Fibroblast of villous mesenchyme (primary cell): ENCODE data around the gene KCNE5. TPM values are rescaled to one million over a fixed set of nuclear protein-coding genes. Genes with fewer than 3 reads are reported as not detected.

ENCODE experiments used
- DNase-seq: peaks from one replicate; pipeline ENCODE4 v3.0.0-alpha.2; 2010; ENCODE audit warnings: low read depth
- H3K4me3 ChIP-seq: 2 replicates; pipeline ENCODE4 v1.5.1; 2011; ENCODE audit warnings: low read depth, mild to moderate bottlenecking, low read length
- CTCF ChIP-seq: IDR thresholded peaks from 2 replicates; pipeline ENCODE4 v1.5.1; 2012; ENCODE audit warnings: low read depth, mild to moderate bottlenecking, low read length; ENCODE audit not compliant: insufficient read depth
- total RNA-seq: library from RNA; depleted of rRNA; stranded (reverse); fragments of >200 nt; gene quantifications from 2 replicates; pipeline ENCODE4 v1.2.3, GENCODE V29; 2012

Gene KCNE5
- total RNA-seq, 1 donor: not detected

DNA sequence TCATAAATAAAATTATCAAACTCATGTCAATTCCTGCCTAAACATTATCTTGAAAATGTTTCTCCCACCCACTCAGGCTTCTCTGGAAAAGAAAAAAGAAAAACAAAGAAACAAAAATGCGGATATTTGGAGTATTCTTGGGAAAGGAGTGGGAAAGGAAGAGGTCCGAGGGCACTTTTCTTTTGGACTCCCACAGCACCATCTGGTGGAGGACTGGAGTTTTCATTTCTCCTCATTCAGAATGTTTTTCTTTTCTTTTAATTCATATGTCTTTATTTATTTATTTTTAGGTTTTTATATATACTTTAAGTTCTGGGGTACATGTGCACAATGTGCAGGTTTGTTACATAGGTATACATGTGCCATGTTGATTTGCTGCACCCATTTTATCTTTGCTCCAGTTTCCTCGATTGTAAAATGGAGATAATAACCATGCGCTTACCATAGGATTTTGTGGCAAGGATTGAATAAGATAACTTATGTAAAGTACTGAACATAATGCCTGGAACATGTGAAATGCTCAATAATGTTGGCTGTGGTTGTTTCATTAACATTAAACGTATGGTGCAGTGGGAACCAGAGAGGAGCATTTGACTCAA, 8.0 kb upstream of the KCNE5 start:
- peak; percentile 25 for DNase-seq
- no peak overlapping the region for H3K4me3 ChIP-seq
- TF ChIP-seq CTCF: peak; percentile 54

GRCh38 chrX:109629310-109629709, 4.3 kb upstream of the KCNE5 start:
- no peak overlapping the region for H3K4me3 ChIP-seq
- DNase-seq: no peak
- no peak for TF ChIP-seq CTCF

DNA sequence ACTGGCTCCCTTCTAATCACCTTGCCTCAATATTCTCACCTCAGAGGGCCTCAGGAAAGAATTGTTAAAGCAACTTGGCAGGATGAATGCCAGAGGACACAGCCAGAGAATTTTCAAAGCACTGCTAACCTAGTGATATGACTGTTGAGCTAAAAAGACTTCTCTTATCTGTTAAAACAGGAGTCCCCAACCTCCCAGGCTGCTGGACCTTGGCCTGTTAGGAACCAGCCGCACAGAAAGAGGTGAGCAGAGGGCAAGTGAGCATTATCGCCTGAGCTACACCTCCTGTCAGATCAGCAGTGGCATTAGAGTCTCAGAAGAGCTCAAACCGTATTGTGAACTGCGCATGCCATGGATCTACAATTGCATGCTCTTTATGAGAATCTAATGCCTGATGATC, 1.7 kb upstream of the KCNE5 start:
- DNase-seq: no peak
- no peak overlapping the region for H3K4me3 ChIP-seq
- no peak for TF ChIP-seq CTCF

- no peak for TF ChIP-seq CTCF
- DNase-seq: no peak
- no peak overlapping the region for H3K4me3 ChIP-seq
Observed at GRCh38 chrX:109623997-109624396, 975 bp downstream of the KCNE5 start.

DNA sequence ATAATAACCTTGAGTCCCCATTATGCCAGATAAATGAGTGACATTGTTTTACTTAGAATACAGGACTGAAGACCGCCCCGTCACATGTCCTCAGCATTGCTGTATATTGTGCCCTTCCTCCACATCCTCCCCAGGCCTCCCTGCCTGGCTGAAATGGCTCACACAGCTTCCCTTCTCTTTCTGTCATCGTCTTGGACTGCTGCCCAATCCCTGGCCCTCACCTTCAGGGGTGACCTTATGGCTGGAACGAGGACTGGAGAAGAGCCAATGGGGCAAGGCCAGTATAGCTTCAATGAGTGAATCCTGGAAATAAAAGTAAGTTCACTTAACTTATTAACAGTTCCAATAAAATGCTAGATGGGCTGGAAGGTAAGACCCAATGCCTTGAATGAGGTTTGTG, 2.7 kb downstream of the KCNE5 start:
- DNase-seq: no peak
- TF ChIP-seq CTCF: no peak
- no peak overlapping the region for H3K4me3 ChIP-seq

DNA sequence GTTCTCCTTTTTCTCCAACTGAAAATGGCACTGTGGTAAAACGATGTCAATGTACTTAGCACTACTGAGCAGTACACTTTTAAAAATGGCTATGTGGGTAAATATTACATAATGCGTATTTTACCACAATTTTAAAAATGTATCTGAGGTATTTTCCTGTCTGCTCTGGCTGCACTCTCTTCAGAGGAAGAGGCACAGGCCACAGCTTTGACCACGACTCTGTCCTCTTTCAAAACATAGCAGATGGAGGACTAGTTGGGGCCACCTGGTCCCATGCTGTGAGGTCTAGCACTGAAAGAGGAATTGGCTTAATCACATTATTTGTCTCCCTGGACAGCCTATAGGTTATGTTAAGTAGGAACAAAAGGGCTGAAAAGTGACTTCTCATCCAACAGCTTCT, 5.2 kb downstream of the KCNE5 start:
- TF ChIP-seq CTCF: no peak
- H3K4me3 ChIP-seq: no peak overlapping the region
- DNase-seq: no peak

- DNase-seq: no peak
- TF ChIP-seq CTCF: no peak
- H3K4me3 ChIP-seq: no peak overlapping the region
Observed at GRCh38 chrX:109614951-109615350, 10.0 kb downstream of the KCNE5 start.
